IMR-90 (cell line): Measurements from ENCODE around the gene SPDEF. TPM values are rescaled to one million over a fixed set of nuclear protein-coding genes. Genes with fewer than 3 reads are reported as not detected.

Experiments used
- ATAC-seq: fragments of 200-7000 bp; cut with Tn5 transposase; 2 replicates; pipeline ENCODE4 v1.9.1; 2020; ENCODE audit warnings: low read depth, mild to moderate bottlenecking, moderate library complexity
- BruUV-seq: library from RNA; stranded (reverse); fragments of 400-500 nt; replicated peaks from 2 replicates; lab custom pipeline; 2021; lab: Mats Ljungman, UMichigan
- CTCF ChIA-PET: fragments of 300-600 bp; formaldehyde crosslinking; extraction: SDS; loops from one replicate; lab custom pipeline; 2021; ENCODE audit warnings: antibody characterized with exemption; lab: Yijun Ruan, JAX
- POLR2A ChIA-PET: fragments of 300-600 bp; sonication (Branson Sonifier 250); formaldehyde crosslinking; loops from one replicate; lab custom pipeline; 2022; ENCODE audit warnings: antibody characterized with exemption; ENCODE audit not compliant: unreplicated experiment; lab: Charles Lee
- DNase-seq: peaks from one replicate; pipeline ENCODE4 v3.0.0; 2013
- H2AFZ ChIP-seq: replicated peaks from 2 replicates; pipeline ENCODE3; 2013; ENCODE audit warnings: low read length, mild to moderate bottlenecking; ENCODE audit not compliant: poor library complexity
- H2AK5ac ChIP-seq: 2 replicates; pipeline ENCODE4 v1.6.1; 2013; ENCODE audit warnings: low read depth, low read length, inconsistent platforms
- H2AK9ac ChIP-seq: replicated peaks from 2 replicates; pipeline ENCODE3; 2013; ENCODE audit warnings: mild to moderate bottlenecking, low read depth, low read length, moderate library complexity; ENCODE audit not compliant: poor library complexity
- H2BK120ac ChIP-seq: 2 replicates; pipeline ENCODE4 v1.6.1; 2013; ENCODE audit warnings: low read depth, low read length, inconsistent platforms
- H2BK15ac ChIP-seq: 3 replicates; pipeline ENCODE4 v1.6.1; 2013; ENCODE audit warnings: low read depth, low read length, inconsistent platforms
- H2BK20ac ChIP-seq: 2 replicates; pipeline ENCODE4 v1.6.1; 2013; ENCODE audit warnings: low read depth, mild to moderate bottlenecking, inconsistent platforms, low read length, moderate library complexity
- H2BK5ac ChIP-seq: 2 replicates; pipeline ENCODE4 v1.6.1; 2013; ENCODE audit warnings: mild to moderate bottlenecking, low read depth, low read length, inconsistent platforms; ENCODE audit not compliant: poor library complexity, severe bottlenecking
- H3K14ac ChIP-seq: replicated peaks from 2 replicates; pipeline ENCODE4 v1.6.1; 2013; ENCODE audit warnings: low read depth, low read length, inconsistent platforms
- H3K18ac ChIP-seq: 2 replicates; pipeline ENCODE4 v1.6.1; 2013; ENCODE audit warnings: low read depth, low read length, control low read depth
- H3K23ac ChIP-seq: 2 replicates; pipeline ENCODE4 v1.6.1; 2013; ENCODE audit warnings: low read depth, low read length, inconsistent platforms
- H3K27ac ChIP-seq: 2 replicates; pipeline ENCODE4 v1.5.1; 2013; ENCODE audit warnings: mild to moderate bottlenecking, control low read depth, low read length; ENCODE audit not compliant: insufficient read depth
- H3K27me3 ChIP-seq: 2 replicates; pipeline ENCODE4 v1.6.1; 2013; ENCODE audit warnings: low read length; ENCODE audit not compliant: control insufficient read depth, insufficient read depth
- H3K36me3 ChIP-seq: 2 replicates; pipeline ENCODE4 v1.6.1; 2013; ENCODE audit warnings: low read length, mixed read lengths; ENCODE audit not compliant: control insufficient read depth, insufficient read depth
- H3K4ac ChIP-seq: 2 replicates; pipeline ENCODE4 v1.6.1; 2013; ENCODE audit warnings: low read depth, low read length, inconsistent platforms
- H3K4me1 ChIP-seq: 2 replicates; pipeline ENCODE4 v1.6.1; 2013; ENCODE audit warnings: low read length, mixed read lengths; ENCODE audit not compliant: control insufficient read depth, insufficient read depth
- H3K4me2 ChIP-seq: 2 replicates; pipeline ENCODE4 v1.6.1; 2013; ENCODE audit warnings: low read depth, mild to moderate bottlenecking, control low read depth, low read length, moderate library complexity
- H3K4me3 ChIP-seq: 2 replicates; pipeline ENCODE4 v1.5.1; 2013; ENCODE audit warnings: low read depth, mild to moderate bottlenecking, control low read depth, low read length, moderate library complexity; ENCODE audit not compliant: insufficient read depth
- H3K56ac ChIP-seq: 2 replicates; pipeline ENCODE4 v1.6.1; 2013; ENCODE audit warnings: low read length, inconsistent platforms; ENCODE audit not compliant: insufficient read depth; ENCODE audit errors: extremely low read depth
- H3K79me1 ChIP-seq, 2 experiments: 2 replicates each; pipeline ENCODE4 v1.6.1; 2013; ENCODE audit warnings: low read length in 2 of 2, inconsistent platforms in 1 of 2, low read depth in 1 of 2
- H3K9ac ChIP-seq: 2 replicates; pipeline ENCODE4 v1.6.1; 2013; ENCODE audit warnings: low read depth, low read length, control low read depth
- H3K9me1 ChIP-seq: 2 replicates; pipeline ENCODE4 v1.6.1; 2013; ENCODE audit warnings: low read length, inconsistent platforms; ENCODE audit not compliant: insufficient read depth
- H3K9me3 ChIP-seq: 2 replicates; pipeline ENCODE4 v1.6.1; 2013; ENCODE audit warnings: low read length; ENCODE audit not compliant: control insufficient read depth, insufficient read depth
- H4K20me1 ChIP-seq: 2 replicates; pipeline ENCODE4 v1.6.1; 2013; ENCODE audit warnings: low read length, inconsistent platforms; ENCODE audit not compliant: insufficient read depth
- H4K5ac ChIP-seq: 2 replicates; pipeline ENCODE4 v1.6.1; 2013; ENCODE audit warnings: mild to moderate bottlenecking, low read depth, low read length, control low read depth
- H4K8ac ChIP-seq, 2 experiments: 2 replicates each; pipeline ENCODE4 v1.6.1; 2013; ENCODE audit warnings: low read depth in 2 of 2, low read length in 2 of 2, control low read depth in 1 of 2, inconsistent platforms in 1 of 2
- H4K91ac ChIP-seq: 2 replicates; pipeline ENCODE4 v1.6.1; 2013; ENCODE audit warnings: low read depth, low read length, inconsistent platforms; ENCODE audit not compliant: insufficient read depth
- CEBPB ChIP-seq: IDR thresholded peaks from 2 replicates; pipeline ENCODE4 v1.6.1; 2012; ENCODE audit warnings: low read depth, low read length, improper control_type of control experiment
- RCOR1 ChIP-seq: IDR thresholded peaks from 2 replicates; pipeline ENCODE4 v1.6.1; 2012; ENCODE audit warnings: mild to moderate bottlenecking, low read length, improper control_type of control experiment; ENCODE audit not compliant: insufficient replicate concordance
- WGBS, 2 experiments: methylation state at CpG; one replicate each; pipeline versions ENCODE4 v1.1.5 to v1.1.7; 2013; ENCODE audit warnings: missing lambda C conversion rate in 2 of 2; ENCODE audit not compliant: insufficient read length in 1 of 2; ENCODE audit errors: extremely low coverage in 2 of 2; 5-methylcytosine and 5-hydroxymethylcytosine counted together
- dilution Hi-C: fragments of 300-500 bp; cut with HindIII; formaldehyde crosslinking; loops from one replicate; pipeline ENCODE4 v1.14.3; 2018; ENCODE audit warnings: low sequenced_read_pairs; ENCODE audit not compliant: unreplicated experiment
- in situ Hi-C: fragments of 300-500 bp; cut with MboI; formaldehyde crosslinking; loops from 3 replicates; pipeline ENCODE4 v1.14.3; 2019; ENCODE audit warnings: low sequenced_read_pairs, inconsistent platforms, mixed read lengths
- intact Hi-C: fragments of 100-400 bp; cut with micrococcal nuclease; formaldehyde crosslinking; loops from 2 replicates; pipeline ENCODE4 v1.10.0; 2022
- polyA plus RNA-seq, 3 experiments: library from polyadenylated mRNA; depleted of rRNA; stranded (reverse); fragments of >200 nt; gene quantifications; 2 replicates each; pipeline ENCODE4 v1.2.3, GENCODE V29; 2012; ENCODE audit warnings: low replicate concordance in 1 of 3
- total RNA-seq: library from RNA; depleted of rRNA; stranded (reverse); fragments of >200 nt; gene quantifications from 2 replicates; pipeline ENCODE4 v1.2.3, GENCODE V29; 2012; rRNA removed

Gene SPDEF
- total and polyA plus RNA-seq, 2 of the 4 experiments (the other 2 are of a cell fraction), result 0.05 TPM; not detected in 1

DNA sequence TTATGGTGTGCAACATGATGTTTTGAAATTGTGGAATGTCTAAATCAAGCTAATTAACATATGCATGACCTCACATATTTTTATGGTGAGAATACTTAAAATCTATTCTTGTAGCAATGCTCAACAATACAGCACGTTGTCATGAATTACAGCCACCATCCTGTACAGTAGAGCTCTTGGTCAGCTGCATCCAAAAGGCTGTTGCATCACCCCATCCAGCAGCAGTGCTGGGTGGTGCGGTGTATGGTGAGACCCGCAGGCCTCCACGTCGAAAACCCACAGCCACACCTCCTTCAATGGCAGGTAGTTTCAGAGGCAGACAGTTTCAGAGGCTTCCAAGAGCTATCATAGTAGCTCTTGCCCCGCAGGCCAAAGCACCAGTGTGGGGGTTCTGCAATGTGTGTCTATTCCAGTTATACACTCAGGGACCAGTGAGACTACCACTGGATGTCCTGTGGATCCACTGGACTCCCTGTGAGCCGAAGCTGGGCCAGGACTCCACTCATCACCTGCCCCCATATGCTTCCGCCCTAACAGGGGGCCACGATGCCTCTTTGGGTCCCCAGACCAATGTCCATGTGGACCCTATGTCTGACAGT lies 66.8 kb downstream of the SPDEF start:
- no peak overlapping the region for H3K4me3 ChIP-seq
- no peak overlapping the region for H3K18ac ChIP-seq
- H3K9ac ChIP-seq, result no peak overlapping the region
- H2BK15ac ChIP-seq, result no peak overlapping the region
- no peaks in the 10 kb centered on the region for H3K9me3 ChIP-seq
- H3K4me1 ChIP-seq, result peaks cover 2% of the 10 kb centered on the region; the same call in 1 of the 2 replicates
- intact Hi-C loops (no loop called here), in situ Hi-C loops (no loop called here), dilution Hi-C loops (no loop called here)
- no peak overlapping the region for H2BK120ac ChIP-seq
- no peak overlapping the region for H2BK20ac ChIP-seq
- DNase-seq (no peak), ATAC-seq (no peak)
- H3K14ac ChIP-seq, result no peak overlapping the region
- H3K27me3 ChIP-seq, result peaks cover 22% of the 10 kb centered on the region
- H2BK5ac ChIP-seq, result no peak overlapping the region
- no peak overlapping the region for H2AFZ ChIP-seq
- no peak overlapping the region for H2AK5ac ChIP-seq
- H3K56ac ChIP-seq, result no peak overlapping the region
- H3K27ac ChIP-seq, result no peak overlapping the region
- no peak overlapping the region for H3K4me2 ChIP-seq
- no peak overlapping the region for H2AK9ac ChIP-seq
- H4K5ac ChIP-seq, result no peak overlapping the region
- no peak overlapping the region for H4K8ac ChIP-seq
- H3K36me3 ChIP-seq, result no peaks in the 10 kb centered on the region
- H4K20me1 ChIP-seq, result no peaks in the 10 kb centered on the region
- no peak overlapping the region for H3K23ac ChIP-seq
- H3K9me1 ChIP-seq, result no peaks in the 10 kb centered on the region
- no peaks in the 10 kb centered on the region for H3K79me1 ChIP-seq
- POLR2A ChIA-PET, result no interaction called here
- BruUV-seq, result no TSS peak
- no peak overlapping the region for H4K91ac ChIP-seq
- CTCF ChIA-PET, result no interaction called here
- 80% methylated on average over 1 of the region's 9 CpGs; no CpG with 5 or more reads in 1 of the 2 experiments for WGBS, 2 experiments
- no peak overlapping the region for H3K4ac ChIP-seq
- TF ChIP-seq CEBPB (no peak), RCOR1 (no peak)

Other genes with a start within 250 kb of the SPDEF start
- gene NUDT3, start 163.7 kb downstream of the SPDEF start, total RNA-seq, result 17.2 and 21.4 TPM in 2 replicates
- gene NUDT3, start 163.7 kb downstream of the SPDEF start, polyA plus RNA-seq (2012; rRNA removed), result 9.1 and 10.1 TPM in 2 replicates
- 3,662 and 5,584 TPM in 2 replicates for gene RPS10, start 130.3 kb downstream of the SPDEF start, total RNA-seq
- gene RPS10, start 130.3 kb downstream of the SPDEF start, polyA plus RNA-seq (2012; rRNA removed), result 4,105 and 5,462 TPM in 2 replicates
- not detected in 2 replicates for gene PACSIN1, start 90.3 kb downstream of the SPDEF start, total RNA-seq
- 0.02 and 0.03 TPM in 2 replicates for gene PACSIN1, start 90.3 kb downstream of the SPDEF start, polyA plus RNA-seq (2012; rRNA removed)
- 29.9 and 32.2 TPM in 2 replicates for gene ILRUN, start 140.4 kb upstream of the SPDEF start, total RNA-seq
- gene ILRUN, start 140.4 kb upstream of the SPDEF start, polyA plus RNA-seq (2012; rRNA removed), result 25.4 and 26.0 TPM in 2 replicates
- gene SNRPC, start 201.2 kb upstream of the SPDEF start, total RNA-seq, result 84.8 and 87.5 TPM in 2 replicates
- gene SNRPC, start 201.2 kb upstream of the SPDEF start, polyA plus RNA-seq (2012; rRNA removed), result 343 and 345 TPM in 2 replicates
- gene BLTP3A, start 235.8 kb upstream of the SPDEF start, total RNA-seq, result 4.2 and 4.7 TPM in 2 replicates
- 3.0 and 3.1 TPM in 2 replicates for gene BLTP3A, start 235.8 kb upstream of the SPDEF start, polyA plus RNA-seq (2012; rRNA removed)